ENCODE data around the gene CCDC24.

- TF ChIP-seq CTCF (CRISPR knock-in tag; IDR thresholded peaks at IDR 0.05) (no peak), MYC (CRISPR knock-in tag; IDR thresholded peaks at IDR 0.05; ENCODE audit: borderline replicate concordance) (no peak), ZFP36 (IDR thresholded peaks at IDR 0.05; ENCODE audit: borderline replicate concordance, low read depth, low read length, partially characterized antibody) (no peak), ZNF780A (CRISPR knock-in tag; IDR thresholded peaks at IDR 0.05) (no peak), TMF1 (CRISPR knock-in tag; IDR thresholded peaks at IDR 0.05; ENCODE audit: low read depth) (no peak), ZNF75D (CRISPR knock-in tag; IDR thresholded peaks at IDR 0.05; ENCODE audit: borderline replicate concordance) (no peak), POLR2A (IDR thresholded peaks at IDR 0.05; ENCODE audit: insufficient read depth in 1 of 2, low read depth in 2 of 2, low read length in 2 of 2) (no peak), RFX1 (IDR thresholded peaks at IDR 0.05) (no peak), TEAD2 (CRISPR knock-in tag; IDR thresholded peaks at IDR 0.05) (no peak), ZKSCAN8 (CRISPR knock-in tag; IDR thresholded peaks at IDR 0.05; ENCODE audit: borderline replicate concordance) (no peak), SP2 (CRISPR knock-in tag; IDR thresholded peaks at IDR 0.05) (no peak), GTF2F1 (IDR thresholded peaks at IDR 0.05; ENCODE audit: low read length) (no peak), REPIN1 (CRISPR knock-in tag; IDR thresholded peaks at IDR 0.05; ENCODE audit: borderline replicate concordance, low read depth) (no peak)
These were observed 45.8 kb downstream of the CCDC24 start for GRCh38 chr1:44037154-44037553.

Measured in HepG2 (cell line).